ENCODE results near the gene FAM98B.

- no peak for TF ChIP-seq POLR2AphosphoS5 (IDR thresholded peaks at IDR 0.05)
- TF ChIP-seq, protein P1, sequence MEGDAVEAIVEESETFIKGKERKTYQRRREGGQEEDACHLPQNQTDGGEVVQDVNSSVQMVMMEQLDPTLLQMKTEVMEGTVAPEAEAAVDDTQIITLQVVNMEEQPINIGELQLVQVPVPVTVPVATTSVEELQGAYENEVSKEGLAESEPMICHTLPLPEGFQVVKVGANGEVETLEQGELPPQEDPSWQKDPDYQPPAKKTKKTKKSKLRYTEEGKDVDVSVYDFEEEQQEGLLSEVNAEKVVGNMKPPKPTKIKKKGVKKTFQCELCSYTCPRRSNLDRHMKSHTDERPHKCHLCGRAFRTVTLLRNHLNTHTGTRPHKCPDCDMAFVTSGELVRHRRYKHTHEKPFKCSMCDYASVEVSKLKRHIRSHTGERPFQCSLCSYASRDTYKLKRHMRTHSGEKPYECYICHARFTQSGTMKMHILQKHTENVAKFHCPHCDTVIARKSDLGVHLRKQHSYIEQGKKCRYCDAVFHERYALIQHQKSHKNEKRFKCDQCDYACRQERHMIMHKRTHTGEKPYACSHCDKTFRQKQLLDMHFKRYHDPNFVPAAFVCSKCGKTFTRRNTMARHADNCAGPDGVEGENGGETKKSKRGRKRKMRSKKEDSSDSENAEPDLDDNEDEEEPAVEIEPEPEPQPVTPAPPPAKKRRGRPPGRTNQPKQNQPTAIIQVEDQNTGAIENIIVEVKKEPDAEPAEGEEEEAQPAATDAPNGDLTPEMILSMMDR (IDR thresholded peaks at IDR 0.05 in 8 of 11, conservative IDR thresholded peaks at IDR 0.05 in 3 of 11) = no peak
- TF ChIP-seq POLR2A (IDR thresholded peaks at IDR 0.05) = no peak
Measured at GRCh38 chr15:38481761-38482160, 27.8 kb downstream of the FAM98B start.

Data from spleen (tissue), 7 donors.